Erythroblast (primary cell): ENCODE data around the gene DHRSX.
"Not testable (repeated sequence)": the region's sequence is repeated elsewhere in the genome, so short reads cannot be mapped to it uniquely, and the experiment has no call there.

ENCODE experiments used
- DNase-seq, 2 experiments: peaks; one replicate each; lab custom pipeline; 2025; lab: John Stamatoyannopoulos, UW
- GATA1 ChIP-seq: IDR thresholded peaks from 2 replicates; pipeline ENCODE4 v1.6.1; 2011; ENCODE audit warnings: low read depth, mild to moderate bottlenecking, control low read depth, low read length, moderate library complexity
- POLR2A ChIP-seq: IDR thresholded peaks from 2 replicates; pipeline ENCODE4 v1.6.1; 2011; ENCODE audit warnings: mild to moderate bottlenecking, low read length

DHRSX gene

DNA sequence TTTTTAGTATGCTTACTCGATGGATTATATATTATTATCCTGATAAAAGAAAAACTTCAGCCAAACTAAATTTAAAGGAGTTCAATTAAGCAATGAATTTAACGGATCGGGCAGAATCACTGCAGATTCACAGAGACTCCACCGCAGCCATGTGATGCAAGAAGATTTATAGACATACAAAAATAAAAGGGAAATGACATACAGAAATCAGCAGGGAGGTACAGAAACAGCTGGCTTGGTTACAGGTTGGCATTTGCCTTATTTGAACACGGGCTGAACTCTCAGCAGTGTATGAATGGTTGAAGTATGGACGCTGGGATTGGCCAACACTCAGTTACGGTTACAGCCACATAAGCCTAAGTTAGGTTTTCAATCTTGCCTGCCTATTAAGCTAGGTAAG, 35.4 kb upstream of the DHRSX start:
- DNase-seq = no peak
- TF ChIP-seq POLR2A = no peak
- no peak for TF ChIP-seq GATA1

DNA sequence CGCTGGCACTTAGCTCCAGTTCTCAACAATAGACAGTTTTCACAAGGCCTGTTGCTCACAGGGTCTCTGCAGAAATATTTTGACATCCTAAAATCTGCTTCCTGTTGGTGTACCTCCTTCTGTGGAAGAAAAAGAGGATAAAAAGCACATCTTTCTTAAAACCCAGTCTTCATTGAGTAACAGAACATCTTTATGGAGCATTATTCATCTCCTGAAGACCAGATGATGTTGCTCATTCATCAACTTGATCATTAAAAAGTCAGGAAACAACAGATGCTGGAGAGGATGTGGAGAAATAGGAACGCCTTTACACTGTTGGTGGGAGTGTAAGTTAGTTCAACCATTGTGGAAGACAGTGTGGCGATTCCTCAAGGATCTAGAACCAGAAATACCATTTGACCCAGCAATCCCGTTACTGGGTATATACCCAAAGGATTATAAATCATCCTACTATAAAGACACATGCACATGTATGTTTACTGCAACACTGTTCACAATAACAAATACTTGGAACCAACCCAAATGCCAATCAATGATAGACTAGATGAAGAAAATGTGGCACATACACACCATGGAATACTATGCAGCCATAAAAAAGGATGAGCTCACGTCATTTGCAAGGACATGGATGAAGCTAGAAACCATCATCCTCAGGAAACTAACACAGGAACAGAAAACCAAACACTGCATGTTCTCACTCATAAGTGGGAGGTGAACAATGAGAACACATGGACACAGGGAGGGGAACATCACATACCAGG, 33.7 kb upstream of the DHRSX start:
- DNase-seq = not testable (repeated sequence)

DNA sequence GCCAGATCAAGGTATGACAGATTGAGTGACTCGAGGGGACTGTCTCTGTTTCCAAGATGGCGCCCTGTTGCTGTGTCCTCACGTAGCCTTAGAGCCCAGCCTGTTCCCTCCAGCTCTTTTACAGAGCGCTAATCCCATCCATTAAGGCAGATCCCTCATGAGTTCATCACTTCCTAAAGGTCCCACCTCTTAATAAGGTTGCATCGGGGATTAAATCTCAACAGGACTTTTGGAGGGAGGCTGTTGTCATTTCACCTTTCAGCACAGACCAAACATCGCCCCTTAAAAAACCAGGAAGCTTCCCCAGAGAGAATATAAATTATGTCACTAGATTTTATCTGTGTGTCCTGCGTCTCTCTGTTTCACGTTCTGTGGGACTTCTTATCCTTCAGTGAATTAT, 32.6 kb upstream of the DHRSX start:
- DNase-seq = no peak
- TF ChIP-seq POLR2A = no peak
- no peak for TF ChIP-seq GATA1

DNA sequence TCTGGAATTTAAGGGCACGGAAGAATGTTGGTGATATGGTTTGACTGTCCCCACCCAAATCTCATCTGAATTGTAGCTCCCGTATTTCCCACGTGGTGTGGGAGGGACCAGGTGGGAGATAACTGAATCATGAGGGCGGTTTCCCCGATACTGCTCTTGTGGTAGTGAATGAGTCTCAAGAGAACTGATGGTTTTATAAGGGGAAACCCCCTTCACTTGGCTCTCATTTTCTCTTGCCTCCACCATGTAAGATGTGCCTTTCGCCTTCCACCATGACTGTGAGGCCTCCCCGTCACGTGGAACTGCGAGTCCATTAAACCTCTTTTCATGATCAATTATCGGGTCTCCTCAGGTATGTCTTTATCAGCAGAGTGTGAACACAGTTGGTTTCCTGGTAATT, 25.6 kb upstream of the DHRSX start:
- TF ChIP-seq POLR2A (no peak), GATA1 (no peak)
- DNase-seq = no peak

DNA sequence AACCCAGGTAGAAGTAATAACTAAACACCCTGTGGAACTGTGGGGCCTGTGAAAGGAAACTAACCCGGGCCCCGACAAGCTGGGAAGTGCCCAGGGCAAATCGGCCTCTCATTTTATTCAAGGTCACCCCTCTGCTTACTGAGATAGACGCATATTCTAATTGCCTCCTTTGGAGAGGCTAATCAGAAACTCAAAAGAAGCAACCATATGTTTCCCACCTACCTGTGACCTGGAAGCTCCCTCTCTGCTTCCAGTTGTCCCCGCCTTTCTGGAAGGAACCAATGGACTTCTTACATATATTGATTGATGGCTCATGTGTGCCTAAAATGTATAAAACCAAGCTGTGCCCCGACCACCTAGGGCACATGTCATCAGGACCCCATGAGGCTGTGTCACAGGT, 23.1 kb upstream of the DHRSX start:
- TF ChIP-seq POLR2A (no peak), GATA1 (no peak)
- no peak for DNase-seq

DNA sequence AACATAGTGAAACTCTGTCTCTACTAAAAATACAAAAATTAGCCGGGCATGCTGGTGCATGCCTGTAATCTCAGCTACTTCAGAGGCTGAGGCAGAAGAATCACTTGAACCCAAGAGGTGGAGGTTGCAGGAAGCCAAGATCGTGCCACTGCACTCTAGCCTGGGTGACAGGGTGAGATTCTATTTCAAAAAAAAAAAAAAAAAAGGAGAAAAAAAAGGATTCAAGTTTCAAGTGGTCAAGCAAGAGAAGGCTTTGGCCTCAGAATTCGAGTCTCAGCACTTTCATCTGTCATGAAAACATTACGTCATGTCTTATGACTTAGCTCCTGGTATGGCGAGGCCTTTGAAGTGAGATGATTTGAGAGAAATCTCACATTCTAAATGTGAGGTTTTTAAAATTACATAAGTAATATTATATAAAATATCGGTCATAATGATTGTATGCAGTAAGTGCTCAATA, 21.2 kb upstream of the DHRSX start:
- DNase-seq = no peak
- TF ChIP-seq GATA1 (no peak), POLR2A (no peak)

DNA sequence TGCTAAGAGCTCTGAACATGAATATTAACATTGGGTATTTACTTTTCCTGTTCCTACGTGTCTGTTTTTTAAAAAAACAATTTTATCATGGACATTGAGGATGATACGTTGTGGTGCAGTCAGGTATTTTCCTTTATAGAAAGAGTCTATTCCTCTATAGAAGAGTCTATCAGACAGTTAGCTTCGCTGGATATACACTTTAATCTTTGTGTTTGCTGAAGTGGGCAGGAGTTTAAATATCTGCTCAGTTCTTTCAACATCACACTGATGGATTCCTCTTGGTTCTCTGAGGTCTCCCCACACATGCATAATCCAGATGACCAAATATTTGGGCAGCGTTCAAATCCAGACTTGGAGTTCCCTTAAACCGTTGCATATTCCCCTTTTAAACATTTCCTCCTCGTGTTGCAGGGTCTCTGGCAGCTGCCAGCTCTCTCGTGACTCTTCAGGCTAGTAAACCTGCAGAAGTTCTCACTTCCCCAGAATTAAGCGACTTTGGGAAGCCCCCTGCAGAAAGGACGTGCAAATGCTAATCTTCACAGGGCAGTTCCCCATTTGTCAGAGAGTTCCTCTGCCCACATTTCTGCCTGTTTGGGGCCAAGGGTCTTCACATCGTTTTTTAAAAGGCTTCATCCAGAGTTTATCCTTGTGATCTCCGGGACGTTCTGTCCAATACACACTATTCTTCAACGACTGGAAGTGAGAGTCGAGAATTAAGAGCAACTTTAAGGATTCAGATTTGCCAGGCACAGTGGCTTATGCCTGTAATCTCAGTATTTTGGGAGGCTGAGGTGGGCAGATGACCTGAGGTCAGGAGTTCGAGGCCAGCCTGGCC, 20.5 kb upstream of the DHRSX start:
- TF ChIP-seq GATA1 = no peak
- DNase-seq = no peak

DNA sequence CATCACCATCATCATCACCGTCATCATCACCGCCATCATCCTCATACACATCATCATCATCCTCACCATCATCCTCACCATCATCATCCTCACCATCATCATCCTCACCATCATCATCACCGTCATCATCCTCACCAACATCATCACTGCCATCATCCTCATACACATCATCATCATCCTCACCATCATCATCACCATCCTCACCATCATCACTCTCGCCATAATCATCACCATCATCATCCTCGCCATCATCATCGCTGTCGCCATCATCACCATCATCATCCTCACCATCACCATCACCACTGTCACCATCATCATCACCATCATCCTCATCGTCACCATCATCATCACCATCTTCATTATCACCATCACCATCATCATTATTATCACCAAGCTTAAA, 19.8 kb upstream of the DHRSX start:
- DNase-seq = no peak
- TF ChIP-seq POLR2A = no peak
- TF ChIP-seq GATA1 = no peak

DNA sequence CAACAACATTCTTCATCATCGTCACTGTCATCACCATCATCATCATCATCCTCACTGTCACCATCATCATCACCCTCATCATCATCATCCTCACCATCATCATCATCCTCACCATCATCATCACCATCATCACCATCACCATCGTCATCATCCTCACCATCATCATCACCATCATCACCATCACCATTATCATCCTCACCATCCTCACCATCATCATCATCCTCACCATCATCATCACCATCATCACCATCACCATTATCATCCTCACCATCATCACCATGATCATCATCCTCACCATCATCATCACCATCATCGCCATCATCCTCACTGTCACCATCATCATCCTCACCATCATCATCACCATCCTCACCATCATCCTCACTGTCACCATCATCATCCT, 18.9 kb upstream of the DHRSX start:
- not testable (repeated sequence) for DNase-seq

DNA sequence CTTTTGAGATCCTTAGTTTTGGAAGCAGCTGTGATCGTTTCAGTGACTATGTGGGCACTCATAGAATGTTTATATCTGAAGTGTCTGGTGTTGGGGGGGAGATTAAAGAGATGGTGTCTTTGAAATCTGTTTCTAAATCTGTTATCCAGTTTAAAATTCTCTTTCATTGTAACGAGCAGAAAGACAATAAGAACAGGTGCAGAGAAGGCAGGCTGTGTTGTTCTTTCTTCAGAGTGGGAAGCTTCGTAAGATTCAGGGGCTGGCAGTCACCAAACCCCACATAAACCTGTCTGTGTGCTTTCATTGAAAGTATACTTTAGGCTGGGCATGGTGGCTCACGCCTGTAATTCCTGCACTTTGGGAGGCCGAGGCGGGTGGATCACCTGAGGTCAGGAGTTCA, 16.3 kb upstream of the DHRSX start:
- TF ChIP-seq GATA1 = no peak
- TF ChIP-seq POLR2A = no peak
- DNase-seq = no peak

DNA sequence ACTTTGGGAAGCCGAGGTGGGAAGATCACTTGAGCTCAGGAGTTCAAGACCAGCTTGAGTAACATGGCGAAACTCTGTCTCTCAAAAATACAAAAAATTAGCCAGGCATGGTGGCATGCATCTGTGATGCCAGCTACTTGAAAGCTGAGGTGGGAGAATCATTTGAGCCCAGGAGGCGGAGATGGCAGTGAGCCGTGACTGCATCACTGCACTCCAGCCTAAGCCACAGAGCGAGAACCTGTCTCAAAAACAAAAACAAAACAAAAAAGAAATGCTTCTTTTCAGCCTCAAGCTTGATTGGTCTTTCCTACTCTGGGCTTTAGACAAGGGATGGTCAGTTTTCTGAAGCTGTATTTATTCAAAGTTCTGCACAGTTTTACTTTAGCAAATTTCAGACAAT, 15.8 kb upstream of the DHRSX start:
- DNase-seq = no peak
- TF ChIP-seq POLR2A (no peak), GATA1 (no peak)

DNA sequence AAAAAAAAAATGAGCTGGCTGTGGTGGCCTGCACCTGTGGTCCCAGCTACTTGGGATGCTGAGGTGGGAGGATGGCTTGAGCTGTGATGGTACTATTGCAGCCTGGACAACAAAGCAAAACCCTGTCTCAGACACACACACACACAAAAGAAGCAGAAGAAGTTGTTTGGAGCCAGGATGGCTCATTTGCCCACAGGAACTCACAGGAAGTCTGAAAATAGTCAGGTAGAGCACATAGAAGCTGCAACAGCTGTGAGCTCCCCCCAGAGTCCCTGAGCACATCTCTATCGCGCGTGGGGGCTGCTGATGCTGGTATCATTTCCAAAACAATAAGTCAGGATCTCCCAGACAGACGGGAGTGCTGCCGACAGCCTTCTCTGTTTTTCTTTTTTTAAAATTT, 13.4 kb upstream of the DHRSX start:
- TF ChIP-seq POLR2A (no peak), GATA1 (no peak)
- no peak for DNase-seq

DNA sequence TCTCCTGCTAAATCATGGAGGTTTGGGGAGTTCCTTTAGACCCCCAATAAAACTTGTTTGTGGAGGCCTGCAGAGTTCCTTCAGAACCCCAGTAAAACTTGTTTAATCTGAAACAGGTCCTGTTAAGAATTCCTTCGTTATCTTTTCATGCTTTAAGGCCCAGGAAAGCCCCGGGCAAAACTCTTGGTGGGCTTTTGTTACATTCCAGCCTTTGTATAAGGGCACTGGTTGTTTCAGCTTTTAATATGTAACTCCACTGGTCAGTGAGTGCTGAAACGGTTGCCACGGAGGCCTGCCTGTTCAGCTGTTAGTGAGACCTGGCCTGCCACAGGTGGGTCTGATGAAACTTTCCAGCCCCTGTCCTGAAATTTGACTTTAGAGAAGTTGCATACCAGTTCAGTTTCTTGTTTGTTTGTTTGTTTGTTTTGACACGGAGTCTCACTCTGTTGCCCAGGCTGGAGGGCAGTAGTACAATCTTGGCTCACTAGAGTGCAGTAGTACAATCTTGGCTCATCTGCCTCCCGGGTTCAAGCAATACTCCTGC, 12.4 kb upstream of the DHRSX start:
- no peak for DNase-seq
- TF ChIP-seq POLR2A (no peak), GATA1 (no peak)

DNA sequence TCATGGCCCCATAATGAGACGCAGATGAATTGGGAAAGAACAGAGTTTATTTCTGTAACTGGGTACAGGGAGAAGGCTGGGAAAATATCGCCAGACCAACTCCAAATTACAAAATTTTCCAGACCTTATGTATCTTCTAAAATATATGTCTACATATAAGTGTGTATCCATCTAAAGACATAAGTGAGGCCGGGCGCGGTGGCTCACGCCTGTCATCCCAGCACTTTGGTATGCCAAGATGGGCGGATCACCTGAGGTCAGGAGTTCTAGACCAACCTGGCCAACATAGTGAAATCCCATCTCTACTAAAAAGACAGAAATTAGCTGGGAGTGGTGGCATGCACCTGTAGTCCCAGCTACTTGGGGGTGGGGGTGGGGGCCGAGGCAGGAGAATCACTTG, 11.7 kb upstream of the DHRSX start:
- DNase-seq = no peak
- no peak for TF ChIP-seq GATA1
- no peak for TF ChIP-seq POLR2A
